GM12875 (cell line): ENCODE measurements around the gene SEMA5A.

ENCODE experiments used
- H3K4me3 ChIP-seq: one replicate; pipeline ENCODE4 v1.5.1; 2011; ENCODE audit warnings: low read depth, low read length, control low read depth
- CTCF ChIP-seq: IDR thresholded peaks from 2 replicates; pipeline ENCODE4 v1.5.1; 2011; ENCODE audit warnings: low read depth, mild to moderate bottlenecking, control low read depth, inconsistent platforms, low read length, moderate library complexity, borderline replicate concordance; ENCODE audit not compliant: insufficient read depth

SEMA5A gene

GRCh38 chr5:9540791-9541190, 5.1 kb downstream of the SEMA5A start:
- TF ChIP-seq CTCF: no peak
- no peak overlapping the region for H3K4me3 ChIP-seq

GRCh38 chr5:9538504-9538903, 7.4 kb downstream of the SEMA5A start:
- no peak overlapping the region for H3K4me3 ChIP-seq
- no peak for TF ChIP-seq CTCF

GRCh38 chr5:9537223-9538141, 8.4 kb downstream of the SEMA5A start:
- no peak overlapping the region for H3K4me3 ChIP-seq
- no peak for TF ChIP-seq CTCF

- H3K4me3 ChIP-seq: no peak overlapping the region
- TF ChIP-seq CTCF: no peak
Observed at GRCh38 chr5:9536717-9537116, 9.2 kb downstream of the SEMA5A start.

GRCh38 chr5:9534881-9535517, 10.9 kb downstream of the SEMA5A start:
- no peak for TF ChIP-seq CTCF
- no peak overlapping the region for H3K4me3 ChIP-seq

DNA sequence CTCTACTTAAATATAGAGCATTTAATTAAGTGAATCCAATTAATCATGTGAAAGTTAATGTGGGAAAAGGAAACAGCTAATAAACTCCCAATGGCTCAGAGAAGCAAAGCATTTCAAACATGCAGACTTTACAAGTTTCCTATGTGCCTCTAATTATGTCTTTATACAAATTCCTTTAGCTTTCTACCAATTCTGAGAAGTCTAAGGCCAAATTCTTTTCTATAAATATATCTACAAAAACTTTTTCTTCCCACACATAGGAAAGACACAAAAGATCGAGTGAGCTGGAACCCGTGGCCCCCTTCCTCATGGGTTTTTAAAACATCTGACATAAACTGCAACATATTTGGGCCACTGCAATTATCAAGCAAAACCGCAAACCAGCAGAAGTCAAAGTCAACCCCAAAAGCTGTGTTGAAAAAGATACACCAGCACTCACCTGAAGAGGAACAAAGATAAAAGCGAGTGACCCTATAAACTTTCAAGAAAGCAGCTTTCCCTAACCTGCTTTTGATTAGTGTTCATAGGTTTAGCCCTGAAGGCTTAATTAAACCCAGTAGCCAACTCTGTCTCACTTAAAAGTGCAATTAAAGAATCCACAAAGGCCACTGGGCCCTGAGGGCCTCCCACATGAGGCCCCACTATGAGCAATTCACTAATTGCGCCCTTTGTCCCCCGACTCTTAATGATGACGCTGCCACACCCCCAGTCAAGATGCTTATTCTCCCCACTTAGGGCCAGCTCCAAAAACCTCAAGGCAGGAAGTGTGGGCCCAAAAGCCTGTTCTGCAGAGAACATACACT, 12.1 kb downstream of the SEMA5A start:
- no peak overlapping the region for H3K4me3 ChIP-seq
- no peak for TF ChIP-seq CTCF
